Stimulated activated CD8-positive, alpha-beta memory T cell treated with anti-CD3 and anti-CD28 coated beads, Interleukin-7, amount 100 ng/mL, for 1 hour (primary cell): ENCODE measurements around the gene TRIM34.
"Not testable (repeated sequence)": the region's sequence is repeated elsewhere in the genome, so short reads cannot be mapped to it uniquely, and the experiment has no call there.

Experiments used
- DNase-seq, 2 donors: peaks; one replicate each; pipeline ENCODE4 v3.0.0-alpha.2; 2020; ENCODE audit warnings: low read depth in 2 of 2

The TRIM34 gene, protein sequence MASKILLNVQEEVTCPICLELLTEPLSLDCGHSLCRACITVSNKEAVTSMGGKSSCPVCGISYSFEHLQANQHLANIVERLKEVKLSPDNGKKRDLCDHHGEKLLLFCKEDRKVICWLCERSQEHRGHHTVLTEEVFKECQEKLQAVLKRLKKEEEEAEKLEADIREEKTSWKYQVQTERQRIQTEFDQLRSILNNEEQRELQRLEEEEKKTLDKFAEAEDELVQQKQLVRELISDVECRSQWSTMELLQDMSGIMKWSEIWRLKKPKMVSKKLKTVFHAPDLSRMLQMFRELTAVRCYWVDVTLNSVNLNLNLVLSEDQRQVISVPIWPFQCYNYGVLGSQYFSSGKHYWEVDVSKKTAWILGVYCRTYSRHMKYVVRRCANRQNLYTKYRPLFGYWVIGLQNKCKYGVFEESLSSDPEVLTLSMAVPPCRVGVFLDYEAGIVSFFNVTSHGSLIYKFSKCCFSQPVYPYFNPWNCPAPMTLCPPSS

DNA sequence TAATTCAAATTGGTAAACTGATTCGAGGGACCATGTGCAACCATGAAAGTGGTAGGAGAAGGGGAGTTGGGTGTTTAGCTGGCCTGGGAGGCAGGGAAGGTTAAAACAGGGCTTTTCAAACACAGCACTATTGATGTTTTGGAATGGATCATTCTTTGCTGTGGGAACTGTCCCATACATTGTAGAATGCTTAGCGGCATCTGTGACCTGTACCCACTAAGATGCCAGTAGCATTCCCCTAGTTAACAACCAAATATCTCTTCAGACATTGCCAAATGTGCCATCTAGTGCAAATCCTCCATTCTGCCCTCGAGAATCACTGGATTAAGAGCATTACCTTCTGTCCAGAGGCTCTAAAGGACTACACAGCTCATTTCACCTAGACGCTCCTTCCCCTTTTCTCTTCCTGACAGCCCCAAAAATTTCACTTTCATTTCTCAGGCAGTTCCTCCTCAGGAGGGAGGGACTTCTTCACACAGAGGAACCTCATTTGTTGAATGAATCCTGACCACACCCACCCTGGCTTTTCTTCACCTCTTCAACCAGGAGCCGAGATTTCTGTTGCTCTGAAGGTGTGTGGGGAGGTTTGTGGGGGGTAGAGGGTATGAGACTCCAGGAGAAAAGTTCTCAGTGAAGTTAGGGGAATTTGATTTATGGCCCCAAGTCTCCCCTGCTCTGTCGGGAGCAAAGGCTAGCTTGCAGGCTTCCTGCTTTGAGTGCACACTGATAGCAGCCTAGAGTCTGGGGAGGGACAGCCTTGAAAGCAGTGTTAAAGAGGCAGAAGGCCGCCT is at the start of gene TRIM34:
TSS of gene TRIM34 (plus strand) at position 513 of the 791 bp plus-strand sequence. CDS start 7,331 bp downstream, outside the sequence.
- peak; percentile 21 to 28 for DNase-seq

DNA sequence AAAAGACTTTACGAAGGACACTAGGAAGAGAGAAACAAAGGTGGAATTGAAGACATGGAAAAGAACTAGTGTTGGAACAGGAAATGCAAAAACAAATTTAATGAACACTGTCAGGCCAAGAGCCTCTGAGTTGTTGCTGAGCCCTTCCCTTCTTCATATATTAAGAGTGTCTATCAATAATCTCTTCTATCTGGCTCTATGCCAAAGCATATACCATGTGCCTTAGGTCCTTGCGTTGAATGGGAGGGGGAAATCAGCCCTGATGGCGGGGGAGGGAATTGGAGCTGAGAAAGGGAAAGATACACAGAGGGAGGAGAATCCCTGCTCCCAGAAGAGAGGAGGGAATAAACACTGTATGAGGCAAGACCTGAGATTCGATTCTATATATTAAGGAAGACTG is 49.6 kb upstream of the TRIM34 start:
- DNase-seq, result no peak

DNA sequence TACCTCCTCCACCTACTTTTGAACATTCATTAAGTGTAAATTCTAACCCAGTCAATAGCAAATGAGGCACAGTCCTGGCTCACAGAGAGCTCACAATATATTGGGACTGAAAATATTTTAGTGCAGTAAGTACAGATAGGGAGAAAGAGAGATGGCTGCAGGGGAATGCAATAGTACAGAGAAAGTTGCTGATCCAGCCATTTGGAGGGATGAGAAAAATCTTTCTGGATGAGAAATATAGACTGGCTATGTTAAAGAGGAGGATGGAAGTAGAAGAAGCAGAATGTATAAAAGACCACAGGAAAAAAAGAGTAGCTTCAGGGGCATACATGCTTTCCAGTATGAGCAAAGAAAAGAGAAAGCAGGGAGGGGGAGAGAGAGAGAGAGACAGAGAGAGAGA is 47.7 kb upstream of the TRIM34 start:
- no peak for DNase-seq

DNA sequence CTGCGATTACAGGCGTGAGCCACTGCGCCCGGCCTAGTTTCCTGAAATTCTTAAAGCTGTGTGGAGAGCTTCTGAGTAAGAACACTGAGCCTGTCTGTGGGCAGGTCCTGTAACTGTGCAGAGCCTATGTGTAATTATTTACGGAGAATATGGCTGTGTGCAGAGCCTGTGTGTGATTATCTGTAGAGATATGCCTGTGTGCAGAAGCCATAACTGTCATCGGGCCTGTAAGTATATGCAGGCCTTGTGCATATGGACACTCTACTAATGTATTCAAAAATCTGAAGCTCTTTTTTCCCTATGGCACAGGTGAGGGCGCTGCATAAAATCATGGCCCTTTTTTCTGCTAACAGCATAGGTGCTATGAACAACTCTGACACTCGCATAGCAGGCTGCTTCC is 44.2 kb upstream of the TRIM34 start, which contains the start of gene OR52B6:
TSS of gene OR52B6 (plus strand) at position 301 of the 400 bp plus-strand sequence. CDS start at position 301, 0 bp downstream.
- DNase-seq, result no peak

DNA sequence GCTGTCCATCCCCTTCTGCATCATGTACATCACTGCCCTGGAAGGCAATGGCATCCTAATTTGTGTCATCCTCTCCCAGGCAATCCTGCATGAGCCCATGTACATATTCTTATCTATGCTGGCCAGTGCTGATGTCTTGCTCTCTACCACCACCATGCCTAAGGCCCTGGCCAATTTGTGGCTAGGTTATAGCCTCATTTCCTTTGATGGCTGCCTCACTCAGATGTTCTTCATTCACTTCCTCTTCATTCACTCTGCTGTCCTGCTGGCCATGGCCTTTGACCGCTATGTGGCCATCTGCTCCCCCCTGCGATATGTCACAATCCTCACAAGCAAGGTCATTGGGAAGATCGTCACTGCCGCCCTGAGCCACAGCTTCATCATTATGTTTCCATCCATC is 43.8 kb upstream of the TRIM34 start:
- no peak for DNase-seq

DNA sequence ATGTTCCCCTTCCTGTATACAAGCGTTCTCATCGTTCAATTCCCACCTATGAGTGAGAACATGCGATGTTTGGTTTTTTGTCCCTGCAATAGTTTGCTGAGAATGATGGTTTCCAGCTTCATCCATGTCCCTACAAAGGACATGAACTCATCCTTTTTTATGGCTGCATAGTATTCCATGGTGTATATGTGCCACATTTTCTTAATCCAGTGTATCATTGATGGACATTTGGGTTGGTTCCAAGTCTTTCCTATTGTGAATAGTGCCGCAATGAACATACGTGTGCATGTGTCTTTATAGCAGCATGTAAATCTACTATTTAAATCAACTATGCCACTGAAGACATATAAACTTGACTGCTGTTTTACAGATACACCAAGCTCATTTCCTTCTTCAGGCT is 40.3 kb upstream of the TRIM34 start:
- DNase-seq, result not testable (repeated sequence)

DNA sequence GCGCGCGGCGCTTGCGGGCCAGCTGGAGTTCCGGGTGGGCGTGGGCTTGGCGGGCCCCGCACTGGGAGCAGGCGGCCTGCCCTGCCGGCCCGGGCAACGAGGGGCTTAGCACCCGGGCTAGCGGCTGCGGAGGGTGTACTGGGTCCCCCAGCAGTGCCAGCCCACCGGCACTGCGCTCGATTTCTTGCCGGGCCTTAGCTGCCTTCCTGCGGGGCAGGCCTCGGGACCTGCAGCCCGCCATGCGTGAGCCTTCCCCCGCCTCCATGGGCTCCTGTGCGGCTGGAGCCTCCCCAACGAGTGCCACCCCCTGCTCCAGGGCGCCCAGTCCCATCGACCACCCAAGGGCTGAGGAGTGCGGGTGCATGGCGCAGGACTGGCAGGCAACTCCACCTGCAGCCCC is 34.9 kb upstream of the TRIM34 start:
- DNase-seq, result not testable (repeated sequence)

DNA sequence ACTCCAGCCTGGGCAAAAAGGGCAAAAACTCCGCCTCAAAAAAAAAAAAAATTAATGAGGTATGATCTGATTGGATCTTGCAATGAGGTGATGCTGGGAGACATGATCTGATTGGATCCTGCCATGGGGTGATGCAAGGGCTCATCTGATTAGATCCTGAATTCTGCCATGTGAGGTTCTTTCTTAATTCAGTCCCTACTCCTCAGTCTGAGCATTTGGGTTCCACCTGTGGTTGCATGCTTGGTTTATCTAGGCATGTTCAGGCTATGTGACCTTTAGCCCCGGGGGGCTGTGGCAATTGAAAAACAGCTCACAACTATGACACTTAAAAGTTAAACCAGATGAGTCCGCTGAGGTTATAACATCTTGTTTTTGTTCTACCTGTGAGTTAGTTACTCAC is 33.2 kb upstream of the TRIM34 start:
- no peak for DNase-seq

DNA sequence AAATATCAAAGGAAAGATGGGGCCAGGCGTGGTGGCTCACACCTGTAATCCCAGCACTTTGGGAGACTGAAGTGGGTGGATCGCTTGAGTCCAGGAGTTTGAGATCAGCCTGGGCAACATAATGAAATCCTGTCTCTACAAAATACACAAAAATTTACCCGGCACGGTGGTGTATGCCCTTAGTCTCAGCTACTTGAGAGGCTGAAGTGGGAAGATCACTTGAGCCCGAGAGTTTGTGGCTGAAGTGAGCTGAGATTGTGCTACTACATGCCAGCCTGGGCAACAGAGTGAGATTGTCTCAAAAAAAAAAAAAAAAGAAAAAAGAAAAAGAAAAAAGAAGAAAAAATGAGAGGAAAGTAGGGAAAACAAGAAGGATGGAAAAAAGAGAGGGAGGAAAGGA is 32.2 kb upstream of the TRIM34 start:
- no peak for DNase-seq

DNA sequence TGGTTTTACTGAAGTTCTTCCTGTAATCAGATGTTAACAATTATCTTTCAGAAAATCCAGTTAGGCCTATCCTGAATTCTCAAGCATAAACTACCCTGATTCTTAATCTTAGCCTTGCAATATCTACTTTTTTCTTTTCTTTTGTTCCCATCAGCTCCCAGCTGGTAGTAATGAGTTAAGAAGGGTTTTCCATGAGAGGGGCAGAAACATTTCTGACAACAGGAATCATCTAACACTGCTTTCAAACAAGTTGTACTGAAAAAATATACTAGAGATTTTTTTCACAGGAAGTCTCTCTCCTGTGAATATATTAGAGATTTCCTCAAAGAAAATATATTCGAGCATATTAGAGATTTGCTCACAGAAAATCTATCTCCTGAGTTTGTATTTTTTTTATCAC is 31.7 kb upstream of the TRIM34 start:
- DNase-seq, result no peak

DNA sequence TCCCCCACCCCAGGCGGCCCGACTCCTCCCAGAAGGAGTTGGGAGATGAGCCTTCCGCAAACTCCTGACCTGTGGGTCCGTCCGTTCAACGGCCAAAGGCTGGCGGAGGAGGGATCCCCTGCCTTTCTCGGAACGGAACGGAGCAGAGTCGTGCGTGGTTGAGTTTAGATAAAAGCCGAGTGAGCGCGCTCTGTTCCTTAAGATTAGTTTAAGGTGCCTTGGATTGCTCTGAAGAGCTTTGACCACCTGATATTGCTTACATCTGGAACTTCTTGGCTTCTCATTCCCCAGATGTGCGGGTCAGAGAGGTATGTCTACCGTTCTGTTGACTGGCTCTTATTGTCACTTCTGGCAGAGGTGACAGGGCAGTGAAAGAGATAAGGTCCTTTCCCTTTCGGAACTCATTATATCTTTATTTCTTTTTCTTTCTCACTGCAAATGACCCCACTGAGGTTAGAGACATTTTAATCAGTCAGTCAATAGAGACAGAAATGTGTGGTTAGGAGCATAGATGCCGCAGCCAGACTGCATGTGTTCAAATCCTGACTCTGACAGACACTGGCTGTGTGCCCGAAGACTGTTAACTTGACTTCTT is 28.1 kb upstream of the TRIM34 start, which contains the start of gene TRIM6:
TSS of gene TRIM6 (plus strand) at position 31 of the 595 bp plus-strand sequence. CDS start at position 292, 261 bp downstream.
- DNase-seq, result no peak

DNA sequence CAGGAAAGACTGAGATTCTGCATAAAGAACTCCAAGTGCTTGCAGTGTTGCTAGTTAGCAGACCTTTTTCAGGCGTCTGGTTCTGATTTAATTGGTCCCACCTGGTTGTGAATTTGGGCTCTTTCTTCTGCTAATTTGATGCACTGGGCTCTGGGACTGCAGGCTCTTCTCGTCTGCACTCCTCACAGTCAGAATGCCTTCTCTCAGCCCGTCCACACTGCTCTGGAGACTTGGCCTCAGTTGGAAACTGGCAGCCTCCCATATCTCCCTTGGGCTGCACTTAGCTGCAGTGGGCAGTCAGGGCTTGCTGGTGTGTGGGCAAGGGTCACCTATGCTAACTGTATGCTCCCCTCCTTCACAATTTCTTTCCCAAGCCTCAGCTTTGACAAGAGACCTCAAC is 26.8 kb upstream of the TRIM34 start:
- no peak for DNase-seq

DNA sequence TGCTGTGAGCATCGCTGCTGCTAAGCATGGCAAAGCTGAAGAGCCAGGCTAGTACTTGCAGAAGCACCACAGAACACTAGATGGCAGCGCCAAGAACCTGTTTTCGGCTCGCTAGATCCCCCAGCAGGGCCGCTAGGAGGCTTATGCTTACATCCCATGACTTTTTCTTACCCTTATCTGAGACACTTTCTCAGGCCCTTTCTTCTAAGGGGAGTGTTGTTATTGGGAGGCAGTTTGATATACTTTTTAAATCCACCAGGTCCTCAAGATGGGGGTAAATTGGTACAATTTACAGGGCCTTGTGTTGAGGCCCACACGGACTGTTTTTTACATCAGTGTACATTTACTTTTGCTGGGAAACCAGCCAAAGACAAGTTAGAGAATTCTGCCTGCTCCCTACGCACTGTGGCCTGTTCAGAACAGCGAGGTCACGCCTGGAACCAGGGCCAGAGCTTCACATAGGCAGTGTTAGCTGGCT is 24.4 kb upstream of the TRIM34 start:
- DNase-seq, result peak; percentile 22 to 29

DNA sequence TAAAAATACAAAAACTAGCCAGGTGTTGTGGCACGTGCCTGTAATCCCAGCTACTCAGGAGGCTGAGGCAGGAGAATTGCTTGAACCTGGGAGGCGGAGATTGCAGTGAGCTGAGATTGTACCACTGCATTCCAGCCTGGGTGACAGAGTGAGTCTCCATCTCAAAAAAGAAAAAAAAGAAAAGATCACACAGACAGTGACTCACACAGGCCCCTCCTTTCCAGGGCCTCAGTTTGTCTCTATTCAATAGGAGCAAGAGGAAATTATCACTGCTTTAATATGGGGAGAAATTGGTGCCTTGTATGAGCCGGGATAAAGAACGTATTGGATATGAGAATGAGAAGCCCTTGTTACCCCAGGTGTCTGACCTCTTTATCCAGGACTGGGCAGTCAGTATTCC is 22.0 kb upstream of the TRIM34 start:
- DNase-seq, result not testable (repeated sequence)

DNA sequence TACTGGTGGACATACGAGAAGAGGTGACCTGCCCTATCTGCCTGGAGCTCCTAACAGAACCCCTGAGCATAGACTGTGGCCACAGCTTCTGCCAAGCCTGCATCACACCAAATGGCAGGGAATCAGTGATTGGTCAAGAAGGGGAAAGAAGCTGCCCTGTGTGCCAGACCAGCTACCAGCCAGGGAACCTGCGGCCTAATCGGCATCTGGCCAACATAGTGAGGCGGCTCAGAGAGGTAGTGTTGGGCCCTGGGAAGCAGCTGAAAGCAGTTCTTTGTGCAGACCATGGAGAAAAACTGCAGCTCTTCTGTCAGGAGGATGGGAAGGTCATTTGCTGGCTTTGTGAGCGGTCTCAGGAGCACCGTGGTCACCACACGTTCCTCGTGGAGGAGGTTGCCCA is 21.5 kb upstream of the TRIM34 start:
- DNase-seq, result no peak

DNA sequence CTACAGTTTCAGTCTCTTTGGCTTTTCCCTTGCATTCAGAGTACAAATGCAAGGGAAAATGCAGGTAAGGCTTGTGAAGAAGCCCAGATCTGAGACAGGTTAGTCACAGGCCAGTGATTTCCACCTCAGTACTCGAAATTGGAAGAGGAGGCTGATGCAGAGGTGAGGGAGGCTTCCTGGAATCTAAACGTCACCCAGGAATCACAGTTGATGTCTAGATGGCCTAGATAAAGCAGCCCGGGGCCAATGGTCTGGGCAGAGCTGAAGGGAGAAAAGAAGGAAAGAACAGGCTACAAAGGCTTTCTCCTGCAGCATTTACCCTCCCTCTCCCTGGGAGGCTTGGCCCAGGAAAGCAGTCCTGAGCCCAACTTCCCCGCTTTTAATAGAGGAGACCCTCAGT is 19.9 kb upstream of the TRIM34 start:
- DNase-seq, result no peak

DNA sequence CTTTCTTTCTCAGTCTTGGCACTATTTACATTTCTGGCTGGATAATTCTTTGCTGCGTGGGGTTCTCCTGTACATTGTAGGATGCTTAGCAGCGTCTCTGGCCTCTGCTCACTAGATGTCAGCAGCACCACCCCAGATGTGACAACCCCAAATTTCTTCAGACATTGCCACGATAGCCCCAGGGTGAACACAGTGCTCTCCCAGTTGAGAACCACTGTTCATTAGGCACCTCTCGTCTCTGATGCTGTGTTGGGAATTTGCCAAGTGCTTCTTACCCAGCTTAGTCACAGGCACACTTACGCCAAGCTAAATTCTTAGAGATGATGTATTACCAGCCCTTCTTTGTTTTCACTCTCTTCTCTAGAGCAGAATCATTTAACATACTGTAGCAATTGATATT is 19.0 kb upstream of the TRIM34 start:
- no peak for DNase-seq

DNA sequence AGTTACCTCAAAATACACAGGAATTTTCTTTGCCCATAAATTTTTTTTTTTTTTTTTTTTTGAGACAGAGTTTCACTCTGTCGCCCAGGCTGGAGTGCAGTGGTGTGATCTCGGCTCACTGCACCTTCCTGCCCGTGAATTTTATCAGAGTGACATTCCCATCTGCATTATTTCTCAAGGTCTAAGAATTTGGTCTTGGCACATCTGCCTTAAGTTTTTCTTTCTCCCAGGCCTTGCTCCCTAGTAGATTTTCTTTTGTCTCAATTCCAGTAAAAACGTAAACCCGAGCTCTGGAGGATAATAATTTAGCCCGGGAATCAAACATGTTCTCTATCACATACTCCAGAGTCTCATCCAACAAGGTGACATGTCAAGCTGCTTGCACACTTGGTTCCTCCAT is 16.0 kb upstream of the TRIM34 start:
- DNase-seq, result no peak

DNA sequence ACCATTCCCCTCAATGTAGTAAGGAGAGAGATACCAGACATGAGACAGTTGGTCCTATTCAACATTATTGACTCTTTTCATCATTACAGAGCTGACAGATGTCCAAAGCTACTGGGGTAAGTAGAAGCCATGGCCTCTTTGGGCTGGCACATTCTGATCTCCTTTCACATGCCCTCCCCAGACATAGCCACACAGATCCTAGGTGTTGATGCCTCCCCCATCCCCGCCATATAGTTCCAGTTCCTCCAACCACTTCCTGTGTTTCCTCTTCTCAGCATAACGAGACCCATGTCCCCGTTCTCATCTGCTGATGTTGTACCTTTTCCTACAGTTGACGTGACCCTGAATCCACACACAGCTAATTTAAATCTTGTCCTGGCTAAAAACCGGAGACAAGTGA is 14.4 kb upstream of the TRIM34 start:
- DNase-seq, result no peak

DNA sequence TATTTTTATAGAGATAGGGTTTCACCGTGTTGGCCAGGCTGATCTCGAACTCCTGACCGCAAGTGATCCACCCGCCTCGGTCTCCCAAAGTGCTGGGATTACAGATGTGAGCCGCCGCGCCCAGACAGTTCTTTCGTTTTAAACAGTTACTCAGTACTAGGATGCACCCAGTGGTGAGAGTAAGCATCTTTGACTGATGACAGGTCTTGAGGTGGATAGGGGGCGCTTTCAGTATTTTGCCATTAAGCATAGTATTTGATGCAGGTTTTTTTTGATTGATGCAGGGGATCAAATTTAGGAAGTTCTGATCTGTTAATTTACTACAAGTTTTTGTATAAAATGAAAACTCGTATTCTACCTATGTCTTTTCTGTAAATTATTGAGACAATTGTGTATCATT is 13.2 kb upstream of the TRIM34 start:
- no peak for DNase-seq

DNA sequence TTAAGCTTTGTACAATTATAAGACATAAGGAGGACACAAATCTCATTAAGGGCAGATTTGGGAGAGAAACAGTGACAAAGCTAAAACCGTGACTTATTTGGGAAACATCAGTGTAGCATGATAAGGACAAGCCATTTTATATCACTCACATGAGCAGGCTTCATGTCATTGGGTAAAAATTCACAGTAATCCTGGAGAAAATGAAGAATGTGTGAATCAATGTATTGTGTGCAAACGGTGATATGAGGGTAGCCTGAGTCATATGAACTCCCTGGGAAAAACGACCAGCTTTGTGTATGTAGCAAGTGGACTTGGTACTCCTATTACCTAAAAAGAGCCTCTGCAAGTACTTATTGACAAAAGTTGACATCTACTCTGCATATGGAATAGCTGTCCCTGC is 6.0 kb upstream of the TRIM34 start:
- DNase-seq, result no peak
